Glutamatergic neuron (in vitro differentiated cells): Measurements from ENCODE around the gene FEM1B. TPM values are rescaled to one million over a fixed set of nuclear protein-coding genes. Genes with fewer than 3 reads are reported as not detected.
A peak's percentile ranks its signal among the peaks of the same experiment; 100 is the strongest.

Experiments
- DNase-seq: peaks from one replicate; pipeline ENCODE4 v3.0.0; 2022
- H3K27ac Mint-ChIP-seq: one replicate; pipeline ENCODE4 v1.8.0; 2020; ENCODE audit warnings: mild to moderate bottlenecking, mixed read lengths, inconsistent platforms; ENCODE audit not compliant: unreplicated experiment
- H3K27me3 Mint-ChIP-seq: one replicate; pipeline ENCODE4 v1.8.0; 2020; ENCODE audit warnings: mild to moderate bottlenecking, moderate library complexity, mixed read lengths, inconsistent platforms; ENCODE audit not compliant: unreplicated experiment
- H3K36me3 Mint-ChIP-seq: one replicate; pipeline ENCODE4 v1.8.0; 2020; ENCODE audit warnings: mild to moderate bottlenecking, mixed read lengths, inconsistent platforms; ENCODE audit not compliant: unreplicated experiment
- H3K4me1 Mint-ChIP-seq: one replicate; pipeline ENCODE4 v1.8.0; 2020; ENCODE audit warnings: mild to moderate bottlenecking, low read depth, mixed read lengths, inconsistent platforms; ENCODE audit not compliant: unreplicated experiment
- H3K4me3 Mint-ChIP-seq: one replicate; pipeline ENCODE4 v1.8.0; 2020; ENCODE audit warnings: mild to moderate bottlenecking, mixed read lengths, inconsistent platforms; ENCODE audit not compliant: unreplicated experiment
- H3K9me3 Mint-ChIP-seq: one replicate; pipeline ENCODE4 v1.8.0; 2020; ENCODE audit warnings: mild to moderate bottlenecking, moderate library complexity, mixed read lengths, inconsistent platforms; ENCODE audit not compliant: unreplicated experiment
- CTCF ChIP-seq: fragments of 200-600 bp; sonication (generic); IDR thresholded peaks from one replicate; pipeline ENCODE4 v1.5.0; 2021; ENCODE audit not compliant: partially characterized antibody, unreplicated experiment
- total RNA-seq: library from RNA; stranded (reverse); fragmentation: NEBNext Ultra II Directional; extraction: Animal tissue kit (Norgen Biotek cat#: 25700); gene quantifications from one replicate; pipeline ENCODE4 v1.2.1, GENCODE V29; 2021; ENCODE audit not compliant: unreplicated experiment

The FEM1B gene
- total RNA-seq, 1 donor from 2014 or later, result 69.6 TPM

DNA sequence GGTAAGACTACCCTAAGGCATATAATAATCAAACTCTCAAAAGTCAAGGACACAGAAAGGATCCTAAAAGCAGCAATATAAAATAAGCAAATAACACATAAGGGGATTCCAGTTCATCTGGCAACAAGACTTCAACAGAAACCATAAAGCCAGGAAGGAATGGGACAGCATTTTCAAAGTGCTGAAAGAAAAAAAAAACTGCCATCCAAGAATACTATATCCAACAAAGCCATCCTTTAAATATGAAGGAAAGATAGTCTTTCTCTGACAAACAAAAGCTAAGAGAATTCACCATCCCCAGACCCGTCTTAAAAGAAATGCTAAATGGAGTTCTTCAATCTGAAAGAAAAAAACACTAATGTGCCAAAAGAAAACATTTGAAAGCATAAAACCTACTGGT lies 33.3 kb upstream of the FEM1B start:
- no peak overlapping the region for H3K4me3 Mint-ChIP-seq
- TF ChIP-seq CTCF, result no peak
- DNase-seq, result no peak
- no peaks in the 10 kb centered on the region for H3K4me1 Mint-ChIP-seq
- peaks cover 10% of the 10 kb centered on the region for H3K36me3 Mint-ChIP-seq
- H3K27ac Mint-ChIP-seq, result no peak overlapping the region
- H3K27me3 Mint-ChIP-seq, result no peaks in the 10 kb centered on the region
- H3K9me3 Mint-ChIP-seq, result peaks cover 6% of the 10 kb centered on the region

DNA sequence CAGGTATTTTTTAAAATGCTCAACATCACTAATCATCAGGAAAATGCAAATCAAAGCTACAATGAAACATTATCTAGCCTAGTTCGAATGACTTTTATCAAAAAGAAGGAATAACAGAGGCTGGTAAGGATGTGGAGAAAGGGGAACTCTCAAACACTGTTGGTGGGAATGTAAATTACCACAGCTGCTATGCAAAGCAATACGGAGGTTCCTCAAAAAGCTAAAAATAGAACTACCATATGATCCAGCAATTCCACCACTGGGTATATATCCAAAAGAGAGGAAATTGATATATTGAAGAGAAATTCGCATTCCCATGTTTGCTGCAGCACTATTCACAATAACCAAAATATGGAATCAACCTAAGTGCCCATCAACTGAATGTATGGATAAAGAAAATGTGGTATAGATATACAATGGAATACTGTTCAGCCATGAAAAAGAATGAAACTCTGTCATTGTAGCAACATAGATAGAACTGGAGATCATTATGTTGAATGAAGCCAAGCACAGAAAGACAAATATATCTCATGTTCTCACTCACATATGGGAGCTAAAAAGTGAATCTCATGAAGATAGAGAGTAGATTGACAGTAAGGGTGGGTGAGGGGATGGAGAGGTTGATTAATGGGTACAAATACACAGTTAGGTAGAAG lies 28.4 kb upstream of the FEM1B start:
- Mint-ChIP-seq H3K27ac (no peak overlapping the region), H3K4me1 (no peaks in the 10 kb centered on the region), H3K36me3 (no peaks in the 10 kb centered on the region), H3K4me3 (no peak overlapping the region), H3K27me3 (no peaks in the 10 kb centered on the region), H3K9me3 (peaks cover 5% of the 10 kb centered on the region)
- no peak for DNase-seq
- no peak for TF ChIP-seq CTCF

GRCh38 chr15:68252925-68253534 lies 24.5 kb upstream of the FEM1B start:
- Mint-ChIP-seq H3K9me3 (no peaks in the 10 kb centered on the region), H3K36me3 (no peaks in the 10 kb centered on the region), H3K27me3 (peaks cover 1% of the 10 kb centered on the region), H3K27ac (no peak overlapping the region), H3K4me1 (no peaks in the 10 kb centered on the region), H3K4me3 (no peak overlapping the region)
- TF ChIP-seq CTCF, result peak; percentile 77
- no peak for DNase-seq

DNA sequence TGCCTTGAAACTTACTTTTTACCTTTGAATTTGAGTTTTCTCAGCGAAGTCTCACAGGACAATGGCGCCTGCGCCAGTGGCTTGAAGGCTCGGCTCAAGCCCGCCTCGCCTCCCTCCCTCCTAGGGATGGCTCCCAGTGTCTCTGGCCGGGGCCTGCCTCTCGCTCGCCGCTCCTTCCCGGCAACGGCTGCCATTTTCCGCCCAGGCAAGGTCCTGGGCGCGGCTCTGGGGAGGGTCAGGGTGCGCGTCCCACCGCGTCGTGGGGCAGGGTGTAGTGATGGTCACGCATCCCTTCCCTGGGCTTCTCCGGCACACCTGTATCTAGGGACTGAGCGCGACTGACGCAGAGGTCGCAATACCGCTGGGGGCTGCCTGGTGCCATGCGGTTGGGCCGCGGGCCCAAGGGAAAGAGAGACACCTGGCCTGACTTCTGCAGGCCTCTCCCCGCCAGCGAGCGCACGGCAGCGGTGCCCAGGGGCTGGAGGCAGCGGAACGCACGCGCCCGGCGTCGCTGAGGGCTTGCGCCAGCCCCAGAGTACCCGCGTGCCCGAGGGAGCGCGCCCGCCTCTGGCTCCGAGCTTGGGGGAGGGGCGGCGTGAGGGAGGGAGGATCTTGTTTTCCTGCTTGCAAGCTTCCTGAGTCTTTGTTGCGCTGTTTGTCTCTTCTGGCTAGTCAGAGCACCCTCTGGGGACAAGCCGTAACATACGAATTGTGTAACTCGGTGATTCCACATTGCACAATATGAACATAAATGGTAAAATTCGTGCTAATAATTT lies 20.7 kb upstream of the FEM1B start:
- Mint-ChIP-seq H3K36me3 (no peaks in the 10 kb centered on the region), H3K4me1 (no peaks in the 10 kb centered on the region), H3K27ac (peak overlapping the region; percentile 77), H3K4me3 (peak overlapping the region; percentile 79), H3K9me3 (no peaks in the 10 kb centered on the region), H3K27me3 (peaks cover 1% of the 10 kb centered on the region)
- peak; percentile 91 for DNase-seq
- no peak for TF ChIP-seq CTCF

GRCh38 chr15:68258692-68259091 lies 18.9 kb upstream of the FEM1B start:
- peaks cover 1% of the 10 kb centered on the region for H3K27me3 Mint-ChIP-seq

More at GRCh38 chr15:68258692-68259091, 18.9 kb upstream of the FEM1B start:
- Mint-ChIP-seq H3K27ac (no peak overlapping the region), H3K9me3 (no peaks in the 10 kb centered on the region), H3K36me3 (no peaks in the 10 kb centered on the region), H3K4me1 (no peaks in the 10 kb centered on the region), H3K4me3 (no peak overlapping the region)
- no peak for TF ChIP-seq CTCF
- DNase-seq, result no peak
